GM10847 (cell line): ENCODE results near the gene EVL.

Experiments
- POLR2A ChIP-seq: IDR thresholded peaks from 2 replicates; pipeline ENCODE4 v1.6.1; 2011; ENCODE audit not compliant: insufficient read length; ENCODE audit errors: extremely low read depth

Gene EVL

GRCh38 chr14:100071545-100071944, 6.3 kb downstream of the EVL start:
- no peak for TF ChIP-seq POLR2A

GRCh38 chr14:100072783-100073346, 7.6 kb downstream of the EVL start:
- no peak for TF ChIP-seq POLR2A

- TF ChIP-seq POLR2A = no peak
Measured at GRCh38 chr14:100073576-100074430, 8.6 kb downstream of the EVL start.

DNA sequence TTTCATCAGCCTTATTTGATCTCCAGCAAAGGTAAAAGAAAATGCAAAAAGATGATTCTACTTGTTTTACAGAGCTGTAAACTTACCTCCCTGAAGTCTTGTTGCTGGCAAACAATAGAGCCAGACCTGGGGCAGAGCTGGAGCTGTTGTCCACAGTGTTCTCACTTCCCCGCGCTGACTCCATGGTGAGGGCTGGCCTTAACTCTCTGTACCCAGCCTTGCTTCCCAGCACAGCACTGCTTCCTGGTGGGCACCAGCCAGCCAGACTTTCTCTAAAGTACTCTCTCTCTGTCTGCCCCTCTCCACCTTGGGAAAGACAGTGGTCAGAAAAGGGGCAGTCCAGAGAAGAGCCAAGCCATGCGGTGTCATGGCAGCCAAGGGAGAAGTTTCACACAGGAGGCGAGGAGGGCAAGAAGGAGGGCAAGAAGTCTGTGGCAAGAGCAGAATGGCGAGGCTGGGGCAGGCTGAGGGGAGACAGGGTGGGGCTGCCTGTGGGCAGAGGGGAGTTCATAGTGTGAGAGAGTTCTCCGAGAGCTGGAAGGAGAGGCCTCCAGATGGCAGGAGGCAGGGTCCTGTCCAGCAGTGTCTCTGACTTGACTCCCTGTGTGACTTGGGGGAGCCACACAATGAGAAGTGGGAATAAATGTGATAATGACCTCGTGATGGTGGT, 9.3 kb downstream of the EVL start:
- TF ChIP-seq POLR2A = no peak

GRCh38 chr14:100075681-100076080, 10.5 kb downstream of the EVL start:
- TF ChIP-seq POLR2A = no peak

DNA sequence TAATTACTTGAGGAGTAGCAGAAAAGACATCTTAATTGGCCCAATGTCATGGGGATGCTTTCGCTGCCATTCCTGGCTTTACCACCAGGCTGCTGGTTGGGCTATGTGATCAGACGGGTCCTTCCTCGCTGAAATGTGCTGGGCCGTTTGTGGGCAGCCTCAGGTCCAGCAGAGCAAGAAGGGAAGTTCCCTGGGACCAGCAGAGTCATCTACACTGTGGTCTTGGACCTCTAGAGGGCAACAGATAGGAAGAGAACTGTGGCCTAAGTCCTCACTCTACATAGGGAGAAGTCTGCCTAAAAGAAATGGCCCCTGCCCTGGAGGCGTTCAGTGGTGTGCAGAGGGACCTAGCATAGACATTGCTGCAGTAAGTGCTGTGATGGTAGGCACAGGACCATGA, 10.9 kb downstream of the EVL start:
- TF ChIP-seq POLR2A = no peak

DNA sequence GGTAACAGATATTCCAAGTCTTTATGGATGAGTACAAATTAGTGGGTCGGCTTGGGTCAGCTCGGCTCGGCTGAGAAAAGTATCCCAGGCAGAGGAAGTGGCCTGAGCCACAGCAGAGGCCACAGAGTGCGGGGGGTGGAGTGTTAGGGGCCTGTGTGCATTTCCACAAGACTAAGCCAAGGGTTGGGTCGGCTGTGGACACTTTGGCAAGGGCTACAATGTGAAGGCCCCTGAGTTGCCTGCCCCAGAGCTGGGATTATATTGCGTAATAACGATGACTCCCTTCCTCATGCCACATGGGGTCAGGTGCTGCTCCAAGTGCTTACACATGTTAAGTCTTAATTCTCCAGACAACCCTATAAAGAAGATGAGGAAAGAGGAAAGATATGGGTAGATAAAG, 11.4 kb downstream of the EVL start:
- no peak for TF ChIP-seq POLR2A

- no peak for TF ChIP-seq POLR2A
Measured at GRCh38 chr14:100077441-100077840, 12.2 kb downstream of the EVL start.

DNA sequence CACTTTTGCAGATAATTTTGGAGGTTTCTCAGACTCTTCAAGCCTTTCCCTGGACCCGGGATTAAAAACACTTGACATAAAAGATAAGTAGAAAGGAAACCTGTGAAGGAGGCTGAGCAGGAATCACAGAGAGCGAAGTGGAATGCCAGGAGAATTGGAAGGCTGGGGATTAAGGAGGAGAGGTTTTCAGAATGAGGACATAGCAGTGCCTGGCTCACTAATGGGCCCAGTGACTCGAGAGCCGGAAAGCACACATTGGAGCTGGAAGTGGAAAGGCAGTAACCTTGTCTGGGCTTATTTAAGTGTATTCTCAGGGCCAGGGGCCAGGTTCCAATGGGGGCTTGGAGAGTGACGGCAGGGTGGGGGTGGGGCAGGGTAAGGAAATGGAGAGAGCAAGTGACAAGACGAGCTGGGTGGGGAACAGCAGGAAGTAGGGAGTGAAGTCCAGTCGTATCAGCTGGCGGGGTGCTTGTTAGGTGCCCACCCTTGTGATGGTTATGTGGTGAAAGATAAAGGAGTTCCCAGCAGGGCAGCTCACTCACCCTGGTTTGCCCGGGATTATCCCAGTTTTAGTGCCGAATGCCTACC, 13.1 kb downstream of the EVL start:
- TF ChIP-seq POLR2A = no peak

DNA sequence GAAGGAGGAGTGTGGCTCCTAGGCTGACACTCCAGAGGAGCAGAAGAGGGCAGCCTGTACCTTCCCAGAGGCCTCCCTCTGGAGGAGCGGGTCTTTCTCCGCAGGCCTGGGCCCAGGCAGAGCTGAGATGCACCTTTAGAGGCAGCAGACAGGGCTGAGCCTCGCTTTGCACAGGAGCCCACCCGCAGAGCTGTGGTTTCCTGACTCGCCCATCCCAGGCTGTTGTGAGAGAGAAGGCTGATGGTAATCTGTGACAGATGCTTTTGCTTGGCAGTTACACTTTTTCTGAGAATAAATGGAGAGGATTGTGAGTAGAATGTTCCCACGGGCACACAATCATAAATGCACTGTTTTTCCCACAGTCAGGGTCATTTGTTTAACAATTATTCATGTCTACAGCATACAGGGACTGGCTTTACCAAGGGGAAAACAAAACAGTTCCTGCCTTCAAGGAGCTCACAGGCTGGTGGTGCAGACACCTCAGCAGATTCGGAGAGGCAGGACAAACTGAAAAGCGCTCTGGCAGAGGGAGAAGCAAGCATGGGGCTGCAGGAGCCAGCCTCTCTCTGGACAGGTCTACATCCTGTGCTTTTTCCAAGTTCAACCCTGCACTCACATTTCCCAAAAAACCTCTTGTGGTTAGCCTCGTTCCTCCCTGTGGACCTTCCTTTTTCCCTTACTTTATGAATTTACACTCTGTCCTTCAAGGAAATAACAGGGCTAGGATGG, 13.9 kb downstream of the EVL start:
- no peak for TF ChIP-seq POLR2A

DNA sequence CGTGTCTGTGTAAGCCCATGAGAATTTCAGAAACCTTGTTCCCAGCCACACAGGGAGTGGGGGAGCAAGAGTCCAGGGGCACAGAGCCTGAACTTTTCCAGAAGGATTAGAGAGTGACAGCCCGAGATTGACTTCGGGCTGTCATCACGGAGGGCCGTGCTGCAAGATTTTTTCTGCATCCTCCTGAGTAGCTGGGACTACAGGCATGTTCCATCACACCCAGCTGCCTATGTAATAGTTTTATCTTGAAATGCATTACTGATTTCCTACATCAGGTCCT, 14.4 kb downstream of the EVL start:
- TF ChIP-seq POLR2A = no peak

DNA sequence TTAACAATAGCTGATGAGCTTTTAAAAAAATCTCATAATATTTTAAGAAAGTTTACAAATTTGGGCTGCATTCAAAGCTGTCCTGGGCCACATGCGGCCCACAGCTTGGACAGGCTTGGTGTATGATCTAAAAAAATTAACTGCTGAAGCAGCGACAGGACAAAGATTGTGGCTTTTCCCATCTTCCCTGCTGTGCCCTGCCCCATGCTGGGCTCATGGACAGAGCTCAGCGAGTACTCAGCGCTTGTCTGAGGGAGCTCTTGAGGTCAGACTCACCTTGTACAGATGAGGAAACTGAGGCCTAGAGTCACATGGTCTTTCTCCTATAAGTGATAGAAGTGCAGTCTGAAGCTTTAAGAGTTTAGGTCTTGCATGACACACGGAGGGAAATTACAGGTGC, 15.0 kb downstream of the EVL start:
- TF ChIP-seq POLR2A = no peak

DNA sequence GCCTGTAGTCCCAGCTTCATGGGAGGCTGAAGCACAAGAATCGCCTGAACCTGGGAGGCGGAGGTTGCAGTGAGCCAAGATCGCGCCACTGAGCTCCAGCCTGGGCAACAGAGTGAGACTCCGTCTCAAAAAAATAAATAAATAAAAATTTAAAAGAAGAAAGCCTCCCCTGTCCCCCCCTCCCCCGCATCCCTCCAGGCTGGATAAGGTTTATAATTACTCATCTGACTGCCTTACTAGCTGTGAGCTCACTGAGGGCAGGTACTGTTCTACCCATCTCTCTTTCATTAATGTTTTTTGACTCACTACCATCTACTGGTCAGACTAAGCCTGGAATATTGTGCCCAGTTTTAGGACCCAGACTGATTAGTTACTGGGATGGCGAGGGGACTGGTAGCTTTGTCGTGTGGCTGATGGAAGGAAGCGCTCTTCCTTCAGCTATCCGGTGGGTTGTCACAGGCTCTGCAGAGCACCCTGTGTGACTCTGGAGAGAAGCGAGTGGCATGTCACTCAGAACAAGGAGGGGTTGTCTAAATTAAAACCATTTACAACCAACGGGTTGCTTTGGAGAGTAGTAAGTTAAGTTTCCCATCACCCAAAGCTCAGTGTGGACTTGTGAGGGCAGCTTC, 16.9 kb downstream of the EVL start:
- no peak for TF ChIP-seq POLR2A

GRCh38 chr14:100082723-100083122, 17.5 kb downstream of the EVL start:
- no peak for TF ChIP-seq POLR2A

- no peak for TF ChIP-seq POLR2A
Measured at GRCh38 chr14:100083706-100084105, 18.5 kb downstream of the EVL start.
